VCaP (cell line): ENCODE results near the gene SURF1.

Experiments
- H3K27ac ChIP-seq: fragments of 450-650 bp; 2 replicates; pipeline ENCODE4 v1.5.1; 2017
- TF ChIP-seq, protein P1 (sequence below): fragments of 450-650 bp; conservative IDR thresholded peaks from 2 replicates; pipeline ENCODE4 v1.5.1; 2017; ENCODE audit warnings: mild to moderate bottlenecking, moderate library complexity

Gene SURF1

GRCh38 chr9:133352635-133353340 lies 3.5 kb downstream of the SURF1 start:
- TF ChIP-seq, protein P1, sequence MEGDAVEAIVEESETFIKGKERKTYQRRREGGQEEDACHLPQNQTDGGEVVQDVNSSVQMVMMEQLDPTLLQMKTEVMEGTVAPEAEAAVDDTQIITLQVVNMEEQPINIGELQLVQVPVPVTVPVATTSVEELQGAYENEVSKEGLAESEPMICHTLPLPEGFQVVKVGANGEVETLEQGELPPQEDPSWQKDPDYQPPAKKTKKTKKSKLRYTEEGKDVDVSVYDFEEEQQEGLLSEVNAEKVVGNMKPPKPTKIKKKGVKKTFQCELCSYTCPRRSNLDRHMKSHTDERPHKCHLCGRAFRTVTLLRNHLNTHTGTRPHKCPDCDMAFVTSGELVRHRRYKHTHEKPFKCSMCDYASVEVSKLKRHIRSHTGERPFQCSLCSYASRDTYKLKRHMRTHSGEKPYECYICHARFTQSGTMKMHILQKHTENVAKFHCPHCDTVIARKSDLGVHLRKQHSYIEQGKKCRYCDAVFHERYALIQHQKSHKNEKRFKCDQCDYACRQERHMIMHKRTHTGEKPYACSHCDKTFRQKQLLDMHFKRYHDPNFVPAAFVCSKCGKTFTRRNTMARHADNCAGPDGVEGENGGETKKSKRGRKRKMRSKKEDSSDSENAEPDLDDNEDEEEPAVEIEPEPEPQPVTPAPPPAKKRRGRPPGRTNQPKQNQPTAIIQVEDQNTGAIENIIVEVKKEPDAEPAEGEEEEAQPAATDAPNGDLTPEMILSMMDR: no peak
- H3K27ac ChIP-seq: peak overlapping the region; percentile 13; the same call in 1 of the 2 replicates

GRCh38 chr9:133351908-133352634 lies 4.2 kb downstream of the SURF1 start:
- TF ChIP-seq, protein P1: peak; percentile 74
- peak overlapping the region; percentile 98; the same call in 1 of the 2 replicates for H3K27ac ChIP-seq

DNA sequence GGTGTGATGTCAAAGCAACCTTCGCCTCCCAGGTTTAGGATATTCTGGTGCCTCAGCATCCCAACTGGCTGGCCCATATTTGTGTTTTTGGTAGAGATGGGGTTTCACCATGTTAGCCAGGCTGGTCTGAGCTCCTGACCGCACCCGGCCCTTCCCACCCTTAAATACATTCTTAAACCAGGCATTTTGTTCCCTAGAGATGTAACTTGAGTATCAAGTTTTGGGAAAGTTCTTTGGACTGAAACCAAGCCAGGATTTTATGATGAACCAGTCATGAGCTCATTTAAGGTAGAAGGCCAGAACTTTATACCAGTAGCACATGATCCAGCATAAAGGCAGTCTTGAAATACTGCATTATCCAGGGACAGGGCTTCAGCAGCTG lies 4.8 kb downstream of the SURF1 start:
- peak overlapping the region; percentile 98; the same call in 1 of the 2 replicates for H3K27ac ChIP-seq
- TF ChIP-seq, protein P1: no peak

GRCh38 chr9:133349965-133350616 lies 6.2 kb downstream of the SURF1 start:
- H3K27ac ChIP-seq: peak overlapping the region; percentile 98
- TF ChIP-seq, protein P1: no peak

- H3K27ac ChIP-seq: peak overlapping the region; percentile 98
Measured at GRCh38 chr9:133348718-133349573, 7.3 kb downstream of the SURF1 start.

DNA sequence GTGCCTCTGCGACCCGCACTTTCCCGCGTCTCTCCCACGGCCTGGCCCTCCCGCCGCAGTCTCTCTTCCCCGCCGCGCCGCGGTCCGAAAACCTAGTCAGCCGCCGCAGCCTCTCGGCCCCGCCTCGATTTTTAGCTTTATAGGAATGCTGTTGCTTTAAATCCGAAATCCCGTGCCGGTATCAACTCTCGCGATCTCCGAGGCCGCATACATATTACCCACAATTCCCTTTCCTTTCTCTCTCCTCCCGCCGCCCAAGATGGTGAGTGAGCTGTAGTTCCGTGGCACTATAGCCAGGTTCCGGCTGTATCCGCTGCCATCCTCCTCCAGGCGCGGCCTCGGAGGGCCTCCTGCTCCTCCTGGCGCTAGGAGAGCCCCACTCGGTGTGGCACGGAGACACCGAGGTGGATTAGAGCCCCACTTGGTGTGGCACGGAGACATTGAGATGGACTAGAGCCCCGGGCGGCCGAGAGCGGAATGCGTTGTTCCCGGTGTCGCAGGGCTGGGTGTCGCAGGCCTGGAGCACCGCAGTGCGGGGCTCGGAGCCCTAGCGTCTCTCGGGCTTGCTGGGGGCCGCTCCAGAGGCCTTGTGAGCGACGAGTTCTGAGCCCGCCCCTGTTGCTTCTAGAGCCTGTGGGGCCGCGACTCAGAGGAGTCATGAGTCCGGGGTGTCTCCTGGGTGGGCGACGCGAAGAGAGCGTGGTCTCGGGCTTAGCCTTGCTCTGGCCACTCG lies 8.1 kb downstream of the SURF1 start, which contains the start of the genes MED22 and RPL7A:
Gene MED22, minus strand, starts transcription at position 147 of the 733 bp plus-strand sequence. CDS start 1,469 bp downstream, outside the sequence.
Gene RPL7A, plus strand, starts transcription at position 234 of the 733 bp plus-strand sequence. Its CDS starts 26 bp downstream, at position 260.
- H3K27ac ChIP-seq: peak within 1 kb of the TSS; percentile 98
- TF ChIP-seq, protein P1: no peak

More at GRCh38 chr9:133348718-133349573, 7.3 kb downstream of the SURF1 start:
- TF ChIP-seq, protein P1: no peak
